ENCODE data around the gene DDX41.
A peak's percentile ranks its signal among the peaks of the same experiment; 100 is the strongest.
"Not testable (repeated sequence)": the region's sequence is repeated elsewhere in the genome, so short reads cannot be mapped to it uniquely, and the experiment has no call there.

Gene DDX41

GRCh38 chr5:177497292-177498012, 19.3 kb downstream of the DDX41 start, which contains the start of gene PDLIM7:
Gene PDLIM7 (minus strand): TSS chr5:177497604. CDS start chr5:177496512, 1,092 bp downstream.
- DNase-seq, result peak; percentile 97

GRCh38 chr5:177496727-177497291, 20.0 kb downstream of the DDX41 start:
- no peak for DNase-seq

GRCh38 chr5:177496070-177496726, 20.6 kb downstream of the DDX41 start:
- no peak for DNase-seq

GRCh38 chr5:177495243-177496060, 21.3 kb downstream of the DDX41 start:
- DNase-seq, result no peak

- peak; percentile 61 for DNase-seq
Observed at GRCh38 chr5:177494346-177495195, 22.2 kb downstream of the DDX41 start.

GRCh38 chr5:177493795-177494345, 22.9 kb downstream of the DDX41 start:
- DNase-seq, result no peak

- no peak for DNase-seq
Observed at GRCh38 chr5:177492841-177493240, 23.9 kb downstream of the DDX41 start.

- DNase-seq, result no peak
Observed at GRCh38 chr5:177491983-177492746, 24.6 kb downstream of the DDX41 start.

- DNase-seq, result peak; percentile 69
Observed at GRCh38 chr5:177491429-177491945, 25.3 kb downstream of the DDX41 start.

GRCh38 chr5:177490992-177491391, 25.8 kb downstream of the DDX41 start:
- no peak for DNase-seq

GRCh38 chr5:177490311-177490991, 26.3 kb downstream of the DDX41 start:
- DNase-seq, result no peak

- no peak for DNase-seq
Observed at GRCh38 chr5:177489119-177489716, 27.5 kb downstream of the DDX41 start.

GRCh38 chr5:177487975-177488374, 28.8 kb downstream of the DDX41 start:
- no peak for DNase-seq

GRCh38 chr5:177487144-177487543, 29.6 kb downstream of the DDX41 start:
- DNase-seq, result no peak

- no peak for DNase-seq
Observed at GRCh38 chr5:177486256-177486655, 30.5 kb downstream of the DDX41 start.

- DNase-seq, result not testable (repeated sequence)
Observed at GRCh38 chr5:177485753-177486152, 31.0 kb downstream of the DDX41 start.

- DNase-seq, result no peak
Observed at GRCh38 chr5:177484902-177485549, 31.7 kb downstream of the DDX41 start.

- DNase-seq, result no peak
Observed at GRCh38 chr5:177483994-177484901, 32.5 kb downstream of the DDX41 start.

All from stimulated activated CD8-positive, alpha-beta memory T cell treated with anti-CD3 and anti-CD28 coated beads, Interleukin-4, amount 100 ng/mL, for 48 hours (primary cell).